Ovary (tissue), 9 donors: ENCODE measurements around the gene HDAC7. TPM values are rescaled to one million over a fixed set of nuclear protein-coding genes. Genes with fewer than 3 reads are reported as not detected.

ENCODE experiments used
- DNase-seq, 5 donors: peaks; one replicate each; pipeline ENCODE4 v3.0.0-alpha.2; 2019 to 2020
- H3K27ac ChIP-seq, 2 donors: fragments of 200-600 bp; one replicate each; pipeline versions ENCODE4 v1.5.1 to v1.8.0; 2019 to 2022
- H3K27me3 ChIP-seq: fragments of 200-600 bp; one replicate; pipeline ENCODE4 v1.8.0; 2022
- H3K36me3 ChIP-seq: fragments of 200-600 bp; sonication (generic); one replicate; pipeline ENCODE4 v1.5.1; 2019
- H3K4me1 ChIP-seq: one replicate; pipeline ENCODE4 v1.8.1; 2013; ENCODE audit warnings: mild to moderate bottlenecking, moderate library complexity; ENCODE audit not compliant: insufficient read depth
- H3K4me3 ChIP-seq: fragments of 200-600 bp; sonication (generic); one replicate; pipeline ENCODE4 v1.5.1; 2017
- H3K9me3 ChIP-seq, 2 donors: fragments of 200-600 bp in 1 of 2; sonication (generic) in 1 of 2; one replicate each; pipeline versions ENCODE4 v1.5.1 to v1.8.1; 2013 to 2019; ENCODE audit warnings: mild to moderate bottlenecking in 1 of 2, moderate library complexity in 1 of 2
- CTCF ChIP-seq, 3 donors: fragments of 450-650 bp in 2 of 3; fragments of 200-600 bp in 1 of 3; IDR thresholded peaks; one replicate each; pipeline versions ENCODE4 v1.5.1 to v1.8.0; 2016 to 2022; ENCODE audit warnings: antibody characterized with exemption in 3 of 3, mild to moderate bottlenecking in 1 of 3
- EP300 ChIP-seq: sonication (generic); formaldehyde crosslinking; IDR thresholded peaks from one replicate; pipeline ENCODE4 v1.6.1; 2017; ENCODE audit warnings: antibody characterized with exemption
- POLR2A ChIP-seq: fragments of 450-650 bp; IDR thresholded peaks from one replicate; pipeline ENCODE4 v1.6.1; 2017; ENCODE audit warnings: antibody characterized with exemption, mild to moderate bottlenecking, moderate library complexity
- WGBS, 3 donors: extraction: QIAGEN DNeasy Blood & Tissue Kit in 1 of 3; methylation state at CpG; one replicate each; pipeline versions ENCODE4 v1.1.5 to v1.1.7; 2013 to 2017; 5-methylcytosine and 5-hydroxymethylcytosine counted together
- intact Hi-C, 4 donors: fragments of 100-400 bp; cut with DNase I; formaldehyde crosslinking; loops; one replicate each; pipeline versions ENCODE4 v1.11.0 to v1.15.1; 2022 to 2023
- polyA plus RNA-seq, 2 donors: library from polyadenylated mRNA; stranded (reverse); fragments of 200-250 nt in 1 of 2; fragments of 350-450 nt in 1 of 2; fragmentation: Illumina TruSeq in 1 of 2; extraction: RNeasy Lipid Tissue Mini Kit (QIAGEN cat#74804) in 1 of 2; gene quantifications; one replicate each; pipeline ENCODE4 v1.2.3, GENCODE V29; 2013 to 2014
- total RNA-seq, 7 donors: library from RNA; depleted of rRNA in 2 of 7; stranded (reverse); fragments of >200 nt in 2 of 7; fragmentation: NEBNext Ultra II Directional in 3 of 7; extraction: Animal tissue kit (Norgen Biotek cat#: 25700) in 3 of 7; gene quantifications; one replicate each; pipeline versions ENCODE4 v1.1.0 to v1.2.4, GENCODE V29; 2016 to 2023
- donor health status: DM: no; HTN: no; CAD: no; lungs with moderate emphysema.
- donor health status: DM: no; HTN: no; CAD: no.
- donor health status: Bipolar disorder and iron deficiency.
- donor health status: DM: yes; HTN: yes; CAD: no.
- donor health status: DM: no; HTN: no; CAD: no.
- donor health status: DM: yes; HTN: yes; CAD: no.

Gene HDAC7
- total and polyA plus RNA-seq, 9 donors: 40.1 to 151 (median 102) TPM

- H3K27ac ChIP-seq: peak overlapping the region; percentile 48 to 51
- no peaks in the 10 kb centered on the region for H3K36me3 ChIP-seq
- DNase-seq: no peak
- H3K9me3 ChIP-seq: no peaks in the 10 kb centered on the region
- WGBS, 3 donors: 88 to 90% (median 90%) methylated on average over 3 of the region's 3 CpGs
- TF ChIP-seq CTCF (IDR thresholded peaks at IDR 0.05): no peak
- TF ChIP-seq EP300: no peak
- TF ChIP-seq POLR2A: no peak
- intact Hi-C loops: loop anchor here in 2 of 4 donors (5.0 to 10.0 kb wide), 2 partner anchors 38 to 96 kb away; no protein-coding TSS in a partner anchor
- H3K27me3 ChIP-seq: no peaks in the 10 kb centered on the region
- peaks cover 36% of the 10 kb centered on the region for H3K4me1 ChIP-seq
- H3K4me3 ChIP-seq: no peak overlapping the region
These were observed 80.4 kb downstream of the HDAC7 start for GRCh38 chr12:47739297-47739696.

- intact Hi-C loops: loop anchor here in 2 of 4 donors (5.0 to 10.0 kb wide), 2 partner anchors 39 to 97 kb away; no protein-coding TSS in a partner anchor
- Histone ChIP-seq H3K4me1 (peaks cover 37% of the 10 kb centered on the region), H3K27ac (peak overlapping the region; percentile 68 to 91), H3K36me3 (no peaks in the 10 kb centered on the region), H3K9me3 (no peaks in the 10 kb centered on the region), H3K4me3 (no peak overlapping the region), H3K27me3 (no peaks in the 10 kb centered on the region)
- TF ChIP-seq POLR2A (no peak), CTCF (IDR thresholded peaks at IDR 0.05) (peak in 1 of 3 donors; percentile 10), EP300 (no peak)
- peak; percentile 62 to 78 (median 73) for DNase-seq
- 49 to 76% (median 63%) methylated on average over 11 to 17 of the region's 17 CpGs for WGBS, 3 donors
These were observed 81.6 kb downstream of the HDAC7 start for GRCh38 chr12:47737936-47738594.

- Histone ChIP-seq H3K27me3 (no peaks in the 10 kb centered on the region), H3K27ac (peak overlapping the region; percentile 68 to 91), H3K4me3 (no peak overlapping the region), H3K36me3 (no peaks in the 10 kb centered on the region), H3K9me3 (no peaks in the 10 kb centered on the region), H3K4me1 (peaks cover 37% of the 10 kb centered on the region)
- 2 to 5% (median 4%) methylated on average over 19 of the region's 19 CpGs for WGBS, 3 donors
- intact Hi-C loops: loop anchor here in 2 of 4 donors (5.0 to 10.0 kb wide), 2 partner anchors 40 to 98 kb away; no protein-coding TSS in a partner anchor
- TF ChIP-seq CTCF (IDR thresholded peaks at IDR 0.05): peak in 1 of 3 donors; percentile 6
- TF ChIP-seq EP300: no peak
- peak; percentile 34 for TF ChIP-seq POLR2A
- DNase-seq: peak; percentile 94 to 98 (median 96)
These were observed 82.6 kb downstream of the HDAC7 start for GRCh38 chr12:47736877-47737676.

- DNase-seq: no peak
- intact Hi-C loops: loop anchor here in 2 of 4 donors (5.0 to 10.0 kb wide), 2 partner anchors 41 to 99 kb away; no protein-coding TSS in a partner anchor
- H3K4me1 ChIP-seq: peaks cover 39% of the 10 kb centered on the region
- TF ChIP-seq POLR2A (no peak), CTCF (IDR thresholded peaks at IDR 0.05) (no peak), EP300 (no peak)
- no peak overlapping the region for H3K4me3 ChIP-seq
- no peaks in the 10 kb centered on the region for H3K9me3 ChIP-seq
- 54 to 75% (median 64%) methylated on average over 4 of the region's 4 CpGs for WGBS, 3 donors
- peak overlapping the region; percentile 11 to 91 for H3K27ac ChIP-seq
- H3K36me3 ChIP-seq: no peaks in the 10 kb centered on the region
- H3K27me3 ChIP-seq: no peaks in the 10 kb centered on the region
These were observed 83.5 kb downstream of the HDAC7 start for GRCh38 chr12:47736216-47736615.
